ENCODE measurements around the gene TLK2. TPM values are rescaled to one million over a fixed set of nuclear protein-coding genes. Genes with fewer than 3 reads are reported as not detected.
"Not testable (repeated sequence)": the region's sequence is repeated elsewhere in the genome, so short reads cannot be mapped to it uniquely, and the experiment has no call there.

Gene TLK2
- 10 to 100 TPM; 29.4 to 32.4 TPM for total RNA-seq

DNA sequence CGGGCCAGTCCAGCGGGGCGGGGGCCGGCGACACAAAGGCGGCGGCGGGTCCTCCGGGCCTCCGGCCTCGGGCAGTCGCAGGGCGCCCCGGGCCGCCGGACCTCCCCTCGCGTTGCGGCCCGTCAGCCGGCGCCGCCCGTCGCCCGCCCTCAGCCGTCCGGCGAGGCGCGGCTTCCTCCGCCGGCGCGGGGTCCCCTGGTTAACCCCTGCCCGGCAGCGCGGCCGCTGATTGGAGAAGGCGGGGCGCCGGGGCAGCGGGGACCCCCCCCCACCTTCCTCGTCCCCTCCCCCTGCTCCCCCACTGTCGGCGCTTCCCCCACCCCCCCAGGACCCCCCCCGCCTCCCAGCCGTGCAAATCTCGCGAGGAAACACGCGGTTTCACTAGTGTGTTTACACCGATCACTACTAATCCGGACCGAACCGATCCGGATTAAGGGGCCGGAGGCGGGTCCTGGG lies at the start of gene TLK2:
TSS of gene TLK2 (plus strand) at position 402 of the 456 bp plus-strand sequence. CDS start 2,301 bp downstream, outside the sequence.
- H3K36me3 Mint-ChIP-seq: peaks cover 14% of the 10 kb centered on the region
- no peaks in the 10 kb centered on the region for H3K27me3 Mint-ChIP-seq
- H3K4me3 Mint-ChIP-seq: peak within 1 kb of the TSS; percentile 90
- DNase-seq: peak; percentile 88
- H3K9me3 Mint-ChIP-seq: no peaks in the 10 kb centered on the region
- peaks cover 25% of the 10 kb centered on the region for H3K4me1 Mint-ChIP-seq
- H3K27ac Mint-ChIP-seq: peak within 1 kb of the TSS; percentile 94

GRCh38 chr17:62435251-62435650 lies 43.4 kb upstream of the TLK2 start:
- not testable (repeated sequence) for DNase-seq, H3K27ac Mint-ChIP-seq, H3K4me1 Mint-ChIP-seq, H3K27me3 Mint-ChIP-seq, H3K9me3 Mint-ChIP-seq, H3K4me3 Mint-ChIP-seq
- peaks cover 17% of the 10 kb centered on the region for H3K36me3 Mint-ChIP-seq

GRCh38 chr17:62441181-62441580 lies 37.4 kb upstream of the TLK2 start:
- peaks cover 22% of the 10 kb centered on the region for H3K36me3 Mint-ChIP-seq
- H3K27ac Mint-ChIP-seq, DNase-seq, H3K9me3 Mint-ChIP-seq, H3K27me3 Mint-ChIP-seq, H3K4me1 Mint-ChIP-seq, H3K4me3 Mint-ChIP-seq: not testable (repeated sequence)

DNA sequence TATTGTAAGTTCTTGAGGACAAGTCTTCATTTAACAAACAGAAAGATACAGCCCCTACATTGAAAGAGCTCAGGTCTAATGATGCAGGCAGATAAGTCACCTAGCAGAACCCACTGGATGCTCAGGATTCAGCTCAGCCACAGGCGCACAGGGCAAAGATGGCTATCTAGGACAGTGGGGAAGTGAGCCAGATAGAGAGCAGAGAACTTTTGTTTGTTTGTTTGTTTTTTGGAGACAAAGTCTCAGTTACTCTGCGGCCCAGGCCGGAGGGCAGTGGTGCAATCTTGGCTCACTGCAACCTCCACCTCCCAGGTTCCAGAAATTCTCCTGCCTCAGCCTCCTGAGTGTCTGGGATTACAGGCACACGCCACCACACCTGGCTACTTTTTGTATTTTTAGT lies 34.6 kb upstream of the TLK2 start:
- Mint-ChIP-seq H3K4me3 (no peak overlapping the region), H3K36me3 (peaks cover 21% of the 10 kb centered on the region), H3K27me3 (no peaks in the 10 kb centered on the region), H3K27ac (no peak overlapping the region), H3K4me1 (no peaks in the 10 kb centered on the region), H3K9me3 (no peaks in the 10 kb centered on the region)
- no peak for DNase-seq

GRCh38 chr17:62445791-62446190 lies 32.8 kb upstream of the TLK2 start:
- not testable (repeated sequence) for H3K9me3 Mint-ChIP-seq, DNase-seq, H3K4me3 Mint-ChIP-seq, H3K27me3 Mint-ChIP-seq, H3K4me1 Mint-ChIP-seq, H3K27ac Mint-ChIP-seq
- H3K36me3 Mint-ChIP-seq: peaks cover 22% of the 10 kb centered on the region

DNA sequence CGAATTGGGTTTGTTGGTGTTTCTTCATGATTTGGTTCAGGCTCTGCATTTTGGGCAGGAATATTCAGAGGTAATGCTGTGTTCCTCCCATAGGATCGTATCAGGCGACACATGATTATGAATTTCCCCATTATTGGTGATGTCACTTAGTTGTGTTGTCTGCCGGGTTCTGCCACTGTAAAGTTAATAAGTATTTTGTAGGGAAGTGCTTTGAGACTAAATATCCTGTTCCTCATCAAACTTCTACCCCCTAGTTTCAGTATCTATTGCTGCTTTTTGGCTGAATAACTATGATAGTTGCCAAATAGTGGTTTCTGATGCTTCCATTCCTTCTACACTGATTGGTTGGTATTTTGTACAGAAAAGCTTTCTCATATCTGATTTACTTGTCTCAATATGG lies 26.4 kb upstream of the TLK2 start:
- H3K27me3 Mint-ChIP-seq, H3K4me3 Mint-ChIP-seq, H3K9me3 Mint-ChIP-seq, H3K27ac Mint-ChIP-seq, DNase-seq: not testable (repeated sequence)
- peaks cover 19% of the 10 kb centered on the region for H3K36me3 Mint-ChIP-seq
- H3K4me1 Mint-ChIP-seq: peaks cover 11% of the 10 kb centered on the region

DNA sequence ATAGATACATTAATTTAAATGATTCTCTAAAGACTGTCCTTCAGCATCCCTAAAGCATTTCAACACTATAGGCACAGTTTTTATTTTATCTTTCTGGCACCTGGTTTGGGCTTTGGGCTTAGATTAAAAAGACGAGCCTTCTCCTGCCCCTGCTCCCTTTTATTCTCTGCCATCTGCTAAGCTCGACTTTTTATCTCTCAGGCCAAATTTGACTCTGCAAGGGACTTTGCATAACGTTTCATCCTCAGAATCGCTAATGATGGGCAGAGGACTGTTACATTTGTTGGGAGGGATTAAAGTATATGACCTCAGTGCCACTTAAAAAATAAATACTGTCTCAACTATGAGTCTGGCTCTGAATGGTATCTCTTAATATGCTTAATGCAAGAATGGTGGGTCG lies 25.6 kb upstream of the TLK2 start:
- H3K4me3 Mint-ChIP-seq, H3K9me3 Mint-ChIP-seq, H3K27me3 Mint-ChIP-seq, H3K27ac Mint-ChIP-seq, DNase-seq: not testable (repeated sequence)
- H3K36me3 Mint-ChIP-seq: peaks cover 19% of the 10 kb centered on the region
- peaks cover 11% of the 10 kb centered on the region for H3K4me1 Mint-ChIP-seq

- not testable (repeated sequence) for DNase-seq, H3K27me3 Mint-ChIP-seq, H3K27ac Mint-ChIP-seq, H3K9me3 Mint-ChIP-seq, H3K4me3 Mint-ChIP-seq
- Mint-ChIP-seq H3K36me3 (peaks cover 15% of the 10 kb centered on the region), H3K4me1 (peaks cover 11% of the 10 kb centered on the region)
Observed at GRCh38 chr17:62453656-62454055, 25.0 kb upstream of the TLK2 start.

- not testable (repeated sequence) for H3K27me3 Mint-ChIP-seq, H3K4me3 Mint-ChIP-seq, H3K27ac Mint-ChIP-seq, DNase-seq, H3K9me3 Mint-ChIP-seq
- Mint-ChIP-seq H3K36me3 (peaks cover 13% of the 10 kb centered on the region), H3K4me1 (peaks cover 11% of the 10 kb centered on the region)
Observed at GRCh38 chr17:62454111-62454510, 24.5 kb upstream of the TLK2 start.

DNA sequence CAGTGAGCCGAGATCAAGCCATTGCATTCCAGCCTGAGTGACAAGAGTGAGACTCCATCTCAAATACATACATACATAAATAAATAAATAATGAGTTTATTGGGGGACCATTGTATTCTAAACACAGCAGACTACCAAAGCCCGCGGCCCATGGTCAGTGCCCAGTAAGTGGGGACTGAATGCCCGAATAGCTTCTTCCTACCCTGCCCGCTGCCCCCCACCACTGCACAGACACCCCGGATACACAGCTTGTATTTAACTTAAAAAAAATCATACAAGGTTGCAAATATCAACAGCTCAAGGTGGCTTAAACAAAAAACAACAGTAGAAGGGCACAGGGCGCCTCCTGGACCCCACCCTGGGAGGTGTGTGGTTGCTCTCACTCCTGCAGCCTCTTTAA lies 22.6 kb upstream of the TLK2 start:
- peaks cover 11% of the 10 kb centered on the region for H3K4me1 Mint-ChIP-seq
- no peak overlapping the region for H3K27ac Mint-ChIP-seq
- DNase-seq: no peak
- no peaks in the 10 kb centered on the region for H3K27me3 Mint-ChIP-seq
- no peak overlapping the region for H3K4me3 Mint-ChIP-seq
- peaks cover 8% of the 10 kb centered on the region for H3K36me3 Mint-ChIP-seq
- H3K9me3 Mint-ChIP-seq: no peaks in the 10 kb centered on the region

DNA sequence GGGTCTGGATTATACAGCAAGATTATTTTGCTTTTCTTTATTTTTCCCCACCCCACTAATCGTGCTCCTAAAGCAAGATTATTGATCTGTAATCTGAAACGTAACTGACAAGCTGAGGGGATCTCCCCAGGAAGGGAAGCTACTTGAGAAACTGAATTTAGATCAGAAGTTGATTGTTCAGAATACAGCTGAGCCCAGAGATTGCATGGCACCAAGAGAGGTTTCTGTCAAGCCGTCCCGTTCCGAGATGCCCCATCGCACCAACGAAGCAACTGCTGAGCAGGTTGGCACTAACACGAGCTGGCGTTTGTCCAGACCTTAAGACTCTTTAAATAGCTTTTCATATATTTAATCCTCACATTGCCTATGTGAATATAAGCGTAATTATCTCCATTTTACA lies 20.1 kb upstream of the TLK2 start:
- H3K36me3 Mint-ChIP-seq, H3K27ac Mint-ChIP-seq, H3K9me3 Mint-ChIP-seq, H3K27me3 Mint-ChIP-seq, DNase-seq, H3K4me3 Mint-ChIP-seq, H3K4me1 Mint-ChIP-seq: not testable (repeated sequence)

GRCh38 chr17:62464422-62464821 lies 14.2 kb upstream of the TLK2 start:
- H3K27me3 Mint-ChIP-seq, H3K27ac Mint-ChIP-seq: not testable (repeated sequence)

DNA sequence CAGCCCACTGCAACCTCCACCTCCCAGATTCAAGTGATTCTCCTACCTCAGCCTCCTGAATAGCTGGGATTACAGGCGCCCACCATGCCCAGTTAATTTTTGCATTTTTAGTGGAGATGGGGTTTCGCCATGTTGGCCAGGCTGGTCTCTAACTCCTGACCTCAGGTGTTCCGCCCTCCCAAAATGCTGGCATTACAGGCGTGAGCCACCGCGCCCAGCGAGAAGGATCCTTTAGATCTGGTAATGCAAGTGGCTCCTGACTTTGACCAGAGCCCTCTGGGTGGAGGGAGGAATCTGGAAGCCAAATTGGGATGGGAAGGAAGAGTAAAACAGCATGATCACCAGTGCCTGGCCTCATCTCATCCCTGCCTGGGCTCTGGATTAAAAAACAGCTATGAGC lies 13.4 kb upstream of the TLK2 start:
- H3K4me1 Mint-ChIP-seq, H3K27me3 Mint-ChIP-seq, DNase-seq, H3K36me3 Mint-ChIP-seq, H3K27ac Mint-ChIP-seq, H3K4me3 Mint-ChIP-seq, H3K9me3 Mint-ChIP-seq: not testable (repeated sequence)

More at GRCh38 chr17:62464422-62464821, 14.2 kb upstream of the TLK2 start:
- not testable (repeated sequence) for H3K36me3 Mint-ChIP-seq, DNase-seq, H3K4me1 Mint-ChIP-seq, H3K4me3 Mint-ChIP-seq, H3K9me3 Mint-ChIP-seq

DNA sequence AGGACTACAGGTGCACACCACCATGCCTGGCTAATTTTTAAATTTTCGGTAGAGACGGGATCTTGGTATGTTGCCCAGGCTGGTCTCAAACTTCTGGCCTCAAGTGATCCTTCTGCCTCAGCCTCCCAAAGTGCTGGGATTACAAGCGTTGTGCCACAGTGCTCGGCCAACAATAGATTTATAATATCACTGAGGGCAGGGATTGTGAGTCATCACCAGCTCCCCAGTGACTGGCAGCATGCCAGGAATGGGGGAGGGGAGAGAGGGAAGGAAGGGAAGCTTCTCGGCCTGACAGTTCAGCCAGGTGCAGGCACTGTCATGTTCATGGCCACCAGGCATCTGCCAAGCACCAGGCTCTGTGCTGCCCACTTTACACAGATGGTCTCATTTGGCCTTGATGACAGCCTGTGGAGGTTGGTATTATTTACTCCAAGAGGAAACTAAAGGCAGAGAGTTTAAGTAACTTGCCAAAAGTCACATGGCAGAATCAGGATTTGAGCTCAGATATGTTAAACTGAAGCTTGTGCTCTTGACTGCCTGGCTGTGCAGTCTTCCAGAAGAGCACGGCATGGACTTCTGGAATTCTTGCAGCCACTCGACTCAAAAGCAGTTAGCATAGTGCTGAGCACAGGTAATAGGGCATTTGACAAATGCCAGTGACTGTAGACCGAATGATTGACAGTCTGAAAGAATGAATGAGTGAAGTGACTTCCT lies 7.8 kb upstream of the TLK2 start:
- not testable (repeated sequence) for H3K27me3 Mint-ChIP-seq

GRCh38 chr17:62471380-62471880 lies 7.2 kb upstream of the TLK2 start:
- H3K4me1 Mint-ChIP-seq, H3K4me3 Mint-ChIP-seq, H3K27me3 Mint-ChIP-seq, H3K36me3 Mint-ChIP-seq, H3K9me3 Mint-ChIP-seq, DNase-seq, H3K27ac Mint-ChIP-seq: not testable (repeated sequence)

More for the DNA sequence above, 7.8 kb upstream of the TLK2 start:
- peak overlapping the region; percentile 45 for H3K27ac Mint-ChIP-seq
- H3K4me3 Mint-ChIP-seq, H3K9me3 Mint-ChIP-seq, H3K36me3 Mint-ChIP-seq, H3K4me1 Mint-ChIP-seq: not testable (repeated sequence)
- peak; percentile 62 for DNase-seq
